HG03139 (cell line): ENCODE data around the gene MYOZ1.

Experiments used
- ATAC-seq: cut with Tn5 transposase; IDR thresholded peaks from one replicate; pipeline ENCODE4 v1.9.1; 2021; ENCODE audit not compliant: unreplicated experiment

The MYOZ1 gene

GRCh38 chr10:73601486-73601921 lies 39.8 kb downstream of the MYOZ1 start:
- no peak for ATAC-seq

- ATAC-seq, result no peak
Observed at GRCh38 chr10:73597346-73597745, 43.9 kb downstream of the MYOZ1 start.

- no peak for ATAC-seq
Observed at GRCh38 chr10:73593812-73594211, 47.5 kb downstream of the MYOZ1 start.

GRCh38 chr10:73593110-73593509 lies 48.2 kb downstream of the MYOZ1 start:
- ATAC-seq, result no peak

GRCh38 chr10:73591935-73592699 lies 49.2 kb downstream of the MYOZ1 start:
- ATAC-seq, result no peak

- ATAC-seq, result no peak
Observed at GRCh38 chr10:73590881-73591799, 50.1 kb downstream of the MYOZ1 start, which contains the start of gene USP54. Gene USP54, minus strand, starts transcription at chr10:73591342. Its CDS starts 15,684 bp downstream, at chr10:73575658.

GRCh38 chr10:73589563-73590126 lies 51.6 kb downstream of the MYOZ1 start:
- ATAC-seq, result no peak

GRCh38 chr10:73588656-73589055 lies 52.6 kb downstream of the MYOZ1 start:
- ATAC-seq, result no peak

GRCh38 chr10:73586583-73586984 lies 54.7 kb downstream of the MYOZ1 start:
- no peak for ATAC-seq

GRCh38 chr10:73585327-73585726 lies 55.9 kb downstream of the MYOZ1 start:
- no peak for ATAC-seq

- ATAC-seq, result no peak
Observed at GRCh38 chr10:73584737-73585136, 56.5 kb downstream of the MYOZ1 start.

GRCh38 chr10:73581918-73582317 lies 59.4 kb downstream of the MYOZ1 start:
- no peak for ATAC-seq
